Erythroblast (primary cell): ENCODE data around the gene ADD1.
"Not testable (repeated sequence)": the region's sequence is repeated elsewhere in the genome, so short reads cannot be mapped to it uniquely, and the experiment has no call there.

Experiments used
- DNase-seq, 2 experiments: peaks; one replicate each; lab custom pipeline; 2025; lab: John Stamatoyannopoulos, UW
- GATA1 ChIP-seq: IDR thresholded peaks from 2 replicates; pipeline ENCODE4 v1.6.1; 2011; ENCODE audit warnings: low read depth, mild to moderate bottlenecking, control low read depth, low read length, moderate library complexity
- POLR2A ChIP-seq: IDR thresholded peaks from 2 replicates; pipeline ENCODE4 v1.6.1; 2011; ENCODE audit warnings: mild to moderate bottlenecking, low read length

The ADD1 gene

DNA sequence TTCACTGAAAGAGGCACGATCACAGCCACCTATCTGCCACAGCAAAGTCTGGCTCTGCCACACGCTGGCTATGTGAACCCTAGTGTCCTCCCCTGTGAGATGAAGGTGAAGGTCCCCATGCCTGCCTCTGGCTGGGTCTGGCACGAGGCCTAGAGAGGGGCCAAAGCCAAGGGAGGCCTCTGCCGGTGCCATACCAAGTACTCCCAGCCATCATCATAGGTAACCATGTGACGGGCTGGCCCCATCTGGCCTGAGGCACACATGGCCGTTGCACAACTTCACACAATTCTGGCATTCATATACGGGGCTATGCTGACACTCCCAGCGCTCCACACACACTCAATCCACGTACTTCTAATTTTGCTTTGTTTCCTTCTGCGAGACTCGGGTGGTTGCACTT lies 104.3 kb downstream of the ADD1 start:
- no peak for DNase-seq
- TF ChIP-seq GATA1 (no peak), POLR2A (no peak)

GRCh38 chr4:2948895-2949781 lies 105.5 kb downstream of the ADD1 start:
- no peak for TF ChIP-seq POLR2A
- TF ChIP-seq GATA1, result no peak
- DNase-seq, result peak; percentile 25 to 36

- TF ChIP-seq POLR2A (no peak), GATA1 (no peak)
- DNase-seq, result no peak
These were observed 106.1 kb downstream of the ADD1 start for GRCh38 chr4:2949782-2950125.

- no peak for TF ChIP-seq POLR2A
- TF ChIP-seq GATA1, result no peak
- DNase-seq, result no peak
These were observed 106.8 kb downstream of the ADD1 start for GRCh38 chr4:2950221-2950989.

GRCh38 chr4:2953496-2953895 lies 109.9 kb downstream of the ADD1 start:
- TF ChIP-seq GATA1 (no peak), POLR2A (no peak)
- no peak for DNase-seq

GRCh38 chr4:2954358-2955185 lies 110.9 kb downstream of the ADD1 start:
- no peak for TF ChIP-seq GATA1
- TF ChIP-seq POLR2A, result no peak
- peak; percentile 46 to 70 for DNase-seq

DNA sequence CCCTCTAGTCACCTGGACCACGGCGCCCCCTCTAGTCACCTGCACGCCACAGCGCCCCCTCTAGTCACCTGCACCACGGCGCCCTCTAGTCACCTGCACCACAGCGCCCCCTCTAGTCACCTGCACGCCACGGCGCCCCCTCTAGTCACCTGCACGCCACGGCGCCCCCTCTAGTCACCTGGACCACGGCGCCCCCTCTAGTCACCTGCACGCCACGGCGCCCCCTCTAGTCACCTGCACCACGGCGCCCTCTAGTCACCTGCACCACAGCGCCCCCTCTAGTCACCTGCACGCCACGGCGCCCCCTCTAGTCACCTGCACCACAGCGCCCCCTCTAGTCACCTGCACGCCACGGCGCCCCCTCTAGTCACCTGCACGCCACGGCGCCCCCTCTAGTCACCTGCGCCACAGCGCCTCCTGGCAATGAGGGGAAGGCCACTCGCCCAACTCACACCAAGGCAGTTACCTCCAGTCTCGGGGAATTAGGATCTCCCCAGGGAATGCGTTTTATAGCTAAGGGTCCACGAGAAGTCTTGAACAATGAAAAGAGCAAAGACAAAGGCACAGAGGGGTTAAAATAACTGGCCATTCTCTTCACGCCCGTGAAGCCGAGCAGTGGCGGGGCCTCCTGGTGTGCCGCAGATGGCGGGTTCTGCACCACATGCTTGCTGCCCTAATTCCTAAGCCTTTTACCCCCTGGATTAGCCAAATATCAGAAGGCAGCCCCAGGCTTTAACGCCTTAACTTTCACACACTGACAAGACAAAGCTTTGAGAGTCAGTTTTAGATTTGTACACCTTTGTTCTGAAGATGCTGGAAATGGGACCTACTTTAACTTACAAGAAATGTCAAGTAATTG lies 111.8 kb downstream of the ADD1 start:
- DNase-seq, result peak in 1 of 2 experiments; percentile 13

GRCh38 chr4:2958446-2958845 lies 114.8 kb downstream of the ADD1 start:
- TF ChIP-seq GATA1, result no peak
- TF ChIP-seq POLR2A, result no peak

GRCh38 chr4:2960450-2960849 lies 116.8 kb downstream of the ADD1 start:
- DNase-seq, result not testable (repeated sequence)

More at GRCh38 chr4:2958446-2958845, 114.8 kb downstream of the ADD1 start:
- DNase-seq, result no peak

GRCh38 chr4:2961421-2961810 lies 117.8 kb downstream of the ADD1 start:
- DNase-seq, result peak; percentile 37 to 45
- TF ChIP-seq GATA1 (no peak), POLR2A (no peak)

GRCh38 chr4:2961811-2962441 lies 118.3 kb downstream of the ADD1 start:
- peak; percentile 67 to 69 for DNase-seq
- no peak for TF ChIP-seq POLR2A

GRCh38 chr4:2962614-2963174 lies 119.0 kb downstream of the ADD1 start:
- TF ChIP-seq POLR2A (no peak), GATA1 (no peak)
- peak; percentile 79 to 81 for DNase-seq
